HG02798 (cell line): ENCODE measurements around the gene TTLL12.
A peak's percentile ranks its signal among the peaks of the same experiment; 100 is the strongest.
"Not testable (repeated sequence)": the region's sequence is repeated elsewhere in the genome, so short reads cannot be mapped to it uniquely, and the experiment has no call there.

ENCODE experiments used
- ATAC-seq: cut with Tn5 transposase; IDR thresholded peaks from one replicate; pipeline ENCODE4 v1.9.1; 2021; ENCODE audit warnings: mild to moderate bottlenecking; ENCODE audit not compliant: unreplicated experiment, poor library complexity

Gene TTLL12

DNA sequence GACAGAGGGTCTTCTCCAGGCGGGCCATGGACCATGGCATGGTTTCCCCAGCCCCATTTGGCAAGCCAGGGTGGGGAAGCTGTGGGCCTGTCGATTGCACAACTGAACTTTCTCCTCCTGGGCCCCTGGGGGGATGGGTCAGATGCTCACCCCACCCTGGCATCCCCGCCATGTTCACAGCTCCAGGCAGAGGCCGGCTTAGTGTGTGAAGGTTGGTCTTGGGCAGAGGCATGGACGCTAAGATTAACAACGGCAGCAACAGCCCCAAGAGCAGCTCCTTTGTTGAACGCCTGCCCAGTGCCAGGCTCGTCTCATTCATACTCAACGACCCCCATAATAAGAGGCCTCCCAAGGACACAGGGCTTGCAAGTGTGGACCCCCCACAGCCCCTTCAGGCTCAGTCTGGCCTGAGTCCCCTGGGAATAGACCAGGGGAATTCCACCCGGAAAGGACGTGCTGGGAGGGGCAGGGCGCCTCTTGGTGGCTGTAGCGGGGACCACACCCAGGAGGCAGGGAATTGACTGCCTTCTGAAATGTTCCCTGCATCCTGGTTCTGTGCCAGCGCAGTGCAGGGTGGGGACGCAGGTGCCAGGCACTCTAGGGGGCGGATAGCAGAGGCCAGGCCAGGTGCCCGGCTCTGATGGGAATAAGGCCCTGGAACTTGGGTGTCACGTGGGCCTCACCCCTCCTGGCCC lies 27.3 kb downstream of the TTLL12 start:
- ATAC-seq: no peak

GRCh38 chr22:43158778-43159483 lies 28.0 kb downstream of the TTLL12 start:
- no peak for ATAC-seq

DNA sequence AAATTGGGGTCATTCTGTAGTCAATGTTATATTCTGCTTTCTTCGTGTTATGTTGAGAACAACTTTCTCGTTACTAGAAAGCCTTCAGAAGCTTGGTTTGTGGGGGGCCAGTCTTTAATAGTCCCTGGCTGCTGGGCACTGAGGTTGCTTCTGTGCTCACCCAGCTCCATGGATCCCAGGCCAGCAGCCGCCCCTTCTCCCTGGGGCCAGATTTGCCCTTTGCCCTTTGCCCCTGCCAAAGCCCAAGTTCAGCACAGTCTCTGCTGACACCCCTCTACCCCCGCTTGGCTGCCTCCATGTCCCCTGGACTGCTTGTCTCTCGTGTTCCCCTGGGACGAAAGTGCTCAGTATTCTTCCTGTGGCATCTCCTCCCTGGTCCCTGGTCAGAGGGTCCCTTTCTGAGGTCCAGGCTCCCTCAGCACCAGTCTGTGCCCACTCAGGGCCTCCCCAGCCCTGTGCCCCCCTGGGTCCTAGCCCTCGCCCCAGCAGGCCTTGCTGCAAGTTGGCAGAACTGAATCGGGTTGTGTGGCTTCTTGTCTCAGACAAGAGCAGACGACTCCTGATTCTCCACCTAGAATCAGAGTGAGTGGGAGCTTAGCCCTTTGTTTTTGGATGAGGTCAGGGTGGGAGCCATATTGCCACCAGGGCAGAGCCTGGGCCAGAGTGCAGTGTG lies 28.9 kb downstream of the TTLL12 start:
- no peak for ATAC-seq

GRCh38 chr22:43156413-43156812 lies 30.5 kb downstream of the TTLL12 start:
- no peak for ATAC-seq

- no peak for ATAC-seq
These were observed 31.1 kb downstream of the TTLL12 start for GRCh38 chr22:43155789-43156188.

- ATAC-seq: no peak
These were observed 31.9 kb downstream of the TTLL12 start for GRCh38 chr22:43154887-43155536.

- no peak for ATAC-seq
These were observed 33.0 kb downstream of the TTLL12 start for GRCh38 chr22:43153899-43154298.

- ATAC-seq: peak; percentile 40
These were observed 34.4 kb downstream of the TTLL12 start for GRCh38 chr22:43152357-43153071.

DNA sequence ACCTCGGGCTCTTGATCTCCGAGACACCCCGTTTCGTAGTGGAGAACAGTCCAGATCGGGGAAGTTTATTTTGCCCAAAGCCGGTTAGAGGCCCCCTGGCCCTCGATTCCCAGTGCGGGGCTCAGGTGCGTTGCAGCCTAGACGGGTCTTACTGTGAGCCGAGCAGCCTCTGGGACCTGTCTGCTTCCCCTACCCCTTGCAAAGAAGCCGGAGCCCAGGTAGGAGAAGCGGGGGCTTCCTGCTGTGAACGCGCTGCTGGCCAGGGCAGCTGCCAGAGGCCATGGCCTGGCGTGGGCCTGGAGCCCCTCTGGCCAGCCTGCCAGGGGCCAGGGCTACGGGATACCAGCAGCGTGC lies 35.0 kb downstream of the TTLL12 start:
- no peak for ATAC-seq

GRCh38 chr22:43151251-43152002 lies 35.5 kb downstream of the TTLL12 start, which contains the start of gene TSPO:
Gene TSPO (plus strand): TSS chr22:43151559. CDS start chr22:43159239, 7,680 bp downstream.
- ATAC-seq: peak; percentile 38

GRCh38 chr22:43150731-43151206 lies 36.2 kb downstream of the TTLL12 start:
- no peak for ATAC-seq

- no peak for ATAC-seq
These were observed 38.4 kb downstream of the TTLL12 start for GRCh38 chr22:43148581-43148980.

- no peak for ATAC-seq
These were observed 39.1 kb downstream of the TTLL12 start for GRCh38 chr22:43147821-43148220.

DNA sequence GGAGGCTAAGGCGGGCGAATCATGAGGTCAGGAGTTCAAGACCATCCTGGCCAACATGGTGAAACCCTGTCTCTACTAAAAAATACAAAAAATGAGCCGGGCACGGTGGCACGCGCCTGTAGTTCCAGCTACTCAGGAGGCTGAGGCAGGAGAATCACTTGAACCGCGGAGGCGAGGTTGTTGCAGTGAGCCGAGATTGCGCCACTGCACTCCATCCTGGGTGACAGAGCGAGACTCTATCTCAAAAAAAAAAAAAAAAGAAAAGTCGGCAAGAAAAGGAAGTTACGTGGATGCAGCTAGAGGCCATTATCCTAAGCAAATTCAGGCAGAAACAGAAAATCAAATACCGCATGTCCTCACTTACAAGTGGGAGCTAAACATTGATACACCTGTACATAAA lies 40.6 kb downstream of the TTLL12 start:
- not testable (repeated sequence) for ATAC-seq

GRCh38 chr22:43145371-43145770 lies 41.6 kb downstream of the TTLL12 start:
- ATAC-seq: not testable (repeated sequence)

DNA sequence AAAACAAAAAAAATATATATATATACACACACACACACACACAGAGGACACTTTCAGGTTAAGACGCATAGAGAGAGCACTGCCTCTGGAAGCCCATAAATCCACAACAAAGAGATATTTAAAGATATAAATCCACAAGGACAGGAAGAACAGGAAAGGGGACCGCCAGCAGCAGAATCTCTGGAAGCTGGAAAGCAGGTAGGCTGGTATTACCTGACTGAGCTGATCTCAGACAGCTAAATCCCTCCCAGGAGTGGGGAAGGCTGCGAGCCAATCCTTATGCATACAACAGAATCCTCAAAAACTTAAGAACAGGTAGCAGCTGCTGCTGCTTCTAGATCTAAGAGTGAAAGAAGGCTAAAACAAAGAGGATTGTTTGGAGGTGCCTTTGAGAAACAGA lies 42.0 kb downstream of the TTLL12 start:
- ATAC-seq: no peak

DNA sequence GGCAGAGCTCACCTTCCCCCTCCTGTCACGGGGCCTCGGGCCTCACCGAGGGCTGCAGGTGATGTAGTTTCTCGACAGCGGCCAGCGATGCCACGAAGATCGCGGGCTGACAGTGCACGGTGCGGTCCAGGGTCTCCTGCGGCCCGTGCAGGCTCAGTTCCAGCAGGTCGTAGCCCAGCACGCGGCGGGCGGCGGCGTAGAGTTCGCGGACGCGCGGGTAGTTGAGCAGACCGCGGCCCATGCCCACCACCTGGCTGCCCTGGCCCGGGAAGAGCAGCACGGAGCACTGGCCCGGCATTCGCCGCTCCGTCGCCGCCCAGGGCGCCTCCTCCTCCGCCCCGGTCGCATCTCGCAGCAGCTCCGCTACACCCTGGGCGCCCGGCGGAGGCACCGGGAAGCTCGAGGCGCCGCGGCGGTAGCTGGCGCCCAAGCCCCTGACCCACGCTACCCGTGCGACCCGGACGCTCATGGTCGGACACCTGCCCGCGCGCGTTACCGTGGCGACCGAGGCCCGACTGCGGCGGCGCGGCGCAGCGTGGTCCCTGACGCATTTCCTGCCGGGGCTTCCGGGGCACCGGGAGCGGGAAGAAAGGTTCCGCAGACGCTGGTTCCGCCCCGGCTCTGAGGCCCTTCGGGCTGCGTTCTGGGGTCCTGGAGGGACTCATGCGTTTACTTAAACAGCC lies 43.9 kb downstream of the TTLL12 start, which contains the start of gene MCAT:
Gene MCAT (minus strand): TSS at position 519 of the 683 bp plus-strand sequence. CDS start 50 bp downstream, at position 469.
- ATAC-seq: peak; percentile 90

- no peak for ATAC-seq
These were observed 50.1 kb downstream of the TTLL12 start for GRCh38 chr22:43136801-43137200.

DNA sequence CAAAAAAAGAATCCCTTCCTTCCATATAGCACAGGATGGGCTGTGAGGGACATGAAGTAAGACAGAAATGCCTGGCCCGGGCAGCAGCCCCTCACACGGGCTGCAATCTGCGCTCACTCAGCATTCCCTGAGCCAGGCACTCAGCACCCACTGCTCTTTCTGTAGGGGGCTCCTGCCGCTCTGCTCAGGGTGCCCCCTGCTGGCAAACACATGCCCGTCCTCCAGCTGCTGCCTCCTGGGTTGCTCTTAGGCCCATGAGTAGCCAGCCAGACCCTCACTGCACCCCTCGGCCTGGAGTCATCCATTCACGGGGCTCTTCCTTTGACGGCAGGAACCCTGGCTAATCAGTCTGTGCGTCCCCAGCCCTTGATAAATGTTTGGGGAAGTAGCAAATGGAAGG lies 50.7 kb downstream of the TTLL12 start:
- ATAC-seq: no peak
